ENCODE results near the gene TIPARP. TPM values are rescaled to one million over a fixed set of nuclear protein-coding genes. Genes with fewer than 3 reads are reported as not detected.

The TIPARP gene
- total and polyA plus RNA-seq, 2 of the 8 experiments (the other 6 are each of a cell fraction or from before 2014, with no cell fraction given): 1.6 to 5.8 TPM

DNA sequence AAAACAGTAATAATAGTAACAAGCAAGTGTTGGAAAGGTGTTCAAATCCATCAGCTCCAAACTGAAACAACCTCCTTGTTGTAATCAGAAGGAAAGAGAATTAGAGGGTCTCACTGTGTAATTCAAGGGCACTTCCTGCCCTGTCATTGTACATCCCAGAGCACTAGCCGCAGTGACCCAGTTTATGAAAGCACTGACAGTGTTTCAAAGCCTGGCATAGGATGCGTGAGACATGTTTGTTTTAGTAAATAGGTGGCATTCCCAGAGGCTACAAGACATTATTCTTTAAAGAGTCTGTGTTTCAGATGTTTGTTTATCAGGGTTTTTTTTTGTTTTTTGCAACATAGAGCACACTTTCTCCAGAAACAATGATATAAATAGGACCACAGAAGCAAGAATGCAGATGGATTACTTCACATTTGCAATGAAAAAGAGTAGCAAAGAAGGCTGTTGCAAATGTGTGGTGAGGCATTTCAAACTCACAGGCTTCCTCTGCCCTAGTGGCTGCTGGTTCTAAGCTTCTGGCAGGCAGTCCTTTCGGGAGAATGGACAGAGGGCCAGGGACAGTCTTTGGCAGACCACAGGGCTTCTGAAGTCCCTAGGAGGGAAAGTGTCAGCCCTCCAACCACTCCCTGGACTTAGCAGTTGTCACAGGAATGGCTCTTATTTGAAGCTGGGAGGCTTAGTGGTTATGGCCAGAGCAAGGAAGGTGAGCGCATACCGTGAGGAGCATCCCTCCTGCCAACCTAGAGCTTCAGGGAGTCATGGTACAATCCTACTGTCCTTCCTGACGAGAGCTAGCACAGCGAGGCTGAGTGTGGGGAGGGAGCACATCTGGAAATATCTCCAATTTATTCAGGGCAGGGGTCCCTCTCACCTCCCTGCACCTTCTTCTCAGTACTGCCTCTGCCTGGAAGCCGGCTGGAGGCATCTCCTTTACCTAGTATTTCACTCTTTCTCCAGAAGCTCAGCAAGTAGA, 31.4 kb upstream of the TIPARP start (continued):
- TF ChIP-seq EZH2 (IDR thresholded peaks at IDR 0.05; ENCODE audit: low read depth, low read length, severe bottlenecking) (no peak), YY1 (IDR thresholded peaks at IDR 0.05; ENCODE audit: low read depth, low read length) (no peak), SIX5 (IDR thresholded peaks at IDR 0.05; ENCODE audit: low read depth, low read length) (no peak), SP4 (IDR thresholded peaks at IDR 0.05; ENCODE audit: low read length) (no peak), SP2 (IDR thresholded peaks at IDR 0.05; ENCODE audit: low read length) (no peak), TBP (IDR thresholded peaks at IDR 0.05; ENCODE audit: low read depth, low read length) (no peak)
- TF ChIP-seq, protein P1, sequence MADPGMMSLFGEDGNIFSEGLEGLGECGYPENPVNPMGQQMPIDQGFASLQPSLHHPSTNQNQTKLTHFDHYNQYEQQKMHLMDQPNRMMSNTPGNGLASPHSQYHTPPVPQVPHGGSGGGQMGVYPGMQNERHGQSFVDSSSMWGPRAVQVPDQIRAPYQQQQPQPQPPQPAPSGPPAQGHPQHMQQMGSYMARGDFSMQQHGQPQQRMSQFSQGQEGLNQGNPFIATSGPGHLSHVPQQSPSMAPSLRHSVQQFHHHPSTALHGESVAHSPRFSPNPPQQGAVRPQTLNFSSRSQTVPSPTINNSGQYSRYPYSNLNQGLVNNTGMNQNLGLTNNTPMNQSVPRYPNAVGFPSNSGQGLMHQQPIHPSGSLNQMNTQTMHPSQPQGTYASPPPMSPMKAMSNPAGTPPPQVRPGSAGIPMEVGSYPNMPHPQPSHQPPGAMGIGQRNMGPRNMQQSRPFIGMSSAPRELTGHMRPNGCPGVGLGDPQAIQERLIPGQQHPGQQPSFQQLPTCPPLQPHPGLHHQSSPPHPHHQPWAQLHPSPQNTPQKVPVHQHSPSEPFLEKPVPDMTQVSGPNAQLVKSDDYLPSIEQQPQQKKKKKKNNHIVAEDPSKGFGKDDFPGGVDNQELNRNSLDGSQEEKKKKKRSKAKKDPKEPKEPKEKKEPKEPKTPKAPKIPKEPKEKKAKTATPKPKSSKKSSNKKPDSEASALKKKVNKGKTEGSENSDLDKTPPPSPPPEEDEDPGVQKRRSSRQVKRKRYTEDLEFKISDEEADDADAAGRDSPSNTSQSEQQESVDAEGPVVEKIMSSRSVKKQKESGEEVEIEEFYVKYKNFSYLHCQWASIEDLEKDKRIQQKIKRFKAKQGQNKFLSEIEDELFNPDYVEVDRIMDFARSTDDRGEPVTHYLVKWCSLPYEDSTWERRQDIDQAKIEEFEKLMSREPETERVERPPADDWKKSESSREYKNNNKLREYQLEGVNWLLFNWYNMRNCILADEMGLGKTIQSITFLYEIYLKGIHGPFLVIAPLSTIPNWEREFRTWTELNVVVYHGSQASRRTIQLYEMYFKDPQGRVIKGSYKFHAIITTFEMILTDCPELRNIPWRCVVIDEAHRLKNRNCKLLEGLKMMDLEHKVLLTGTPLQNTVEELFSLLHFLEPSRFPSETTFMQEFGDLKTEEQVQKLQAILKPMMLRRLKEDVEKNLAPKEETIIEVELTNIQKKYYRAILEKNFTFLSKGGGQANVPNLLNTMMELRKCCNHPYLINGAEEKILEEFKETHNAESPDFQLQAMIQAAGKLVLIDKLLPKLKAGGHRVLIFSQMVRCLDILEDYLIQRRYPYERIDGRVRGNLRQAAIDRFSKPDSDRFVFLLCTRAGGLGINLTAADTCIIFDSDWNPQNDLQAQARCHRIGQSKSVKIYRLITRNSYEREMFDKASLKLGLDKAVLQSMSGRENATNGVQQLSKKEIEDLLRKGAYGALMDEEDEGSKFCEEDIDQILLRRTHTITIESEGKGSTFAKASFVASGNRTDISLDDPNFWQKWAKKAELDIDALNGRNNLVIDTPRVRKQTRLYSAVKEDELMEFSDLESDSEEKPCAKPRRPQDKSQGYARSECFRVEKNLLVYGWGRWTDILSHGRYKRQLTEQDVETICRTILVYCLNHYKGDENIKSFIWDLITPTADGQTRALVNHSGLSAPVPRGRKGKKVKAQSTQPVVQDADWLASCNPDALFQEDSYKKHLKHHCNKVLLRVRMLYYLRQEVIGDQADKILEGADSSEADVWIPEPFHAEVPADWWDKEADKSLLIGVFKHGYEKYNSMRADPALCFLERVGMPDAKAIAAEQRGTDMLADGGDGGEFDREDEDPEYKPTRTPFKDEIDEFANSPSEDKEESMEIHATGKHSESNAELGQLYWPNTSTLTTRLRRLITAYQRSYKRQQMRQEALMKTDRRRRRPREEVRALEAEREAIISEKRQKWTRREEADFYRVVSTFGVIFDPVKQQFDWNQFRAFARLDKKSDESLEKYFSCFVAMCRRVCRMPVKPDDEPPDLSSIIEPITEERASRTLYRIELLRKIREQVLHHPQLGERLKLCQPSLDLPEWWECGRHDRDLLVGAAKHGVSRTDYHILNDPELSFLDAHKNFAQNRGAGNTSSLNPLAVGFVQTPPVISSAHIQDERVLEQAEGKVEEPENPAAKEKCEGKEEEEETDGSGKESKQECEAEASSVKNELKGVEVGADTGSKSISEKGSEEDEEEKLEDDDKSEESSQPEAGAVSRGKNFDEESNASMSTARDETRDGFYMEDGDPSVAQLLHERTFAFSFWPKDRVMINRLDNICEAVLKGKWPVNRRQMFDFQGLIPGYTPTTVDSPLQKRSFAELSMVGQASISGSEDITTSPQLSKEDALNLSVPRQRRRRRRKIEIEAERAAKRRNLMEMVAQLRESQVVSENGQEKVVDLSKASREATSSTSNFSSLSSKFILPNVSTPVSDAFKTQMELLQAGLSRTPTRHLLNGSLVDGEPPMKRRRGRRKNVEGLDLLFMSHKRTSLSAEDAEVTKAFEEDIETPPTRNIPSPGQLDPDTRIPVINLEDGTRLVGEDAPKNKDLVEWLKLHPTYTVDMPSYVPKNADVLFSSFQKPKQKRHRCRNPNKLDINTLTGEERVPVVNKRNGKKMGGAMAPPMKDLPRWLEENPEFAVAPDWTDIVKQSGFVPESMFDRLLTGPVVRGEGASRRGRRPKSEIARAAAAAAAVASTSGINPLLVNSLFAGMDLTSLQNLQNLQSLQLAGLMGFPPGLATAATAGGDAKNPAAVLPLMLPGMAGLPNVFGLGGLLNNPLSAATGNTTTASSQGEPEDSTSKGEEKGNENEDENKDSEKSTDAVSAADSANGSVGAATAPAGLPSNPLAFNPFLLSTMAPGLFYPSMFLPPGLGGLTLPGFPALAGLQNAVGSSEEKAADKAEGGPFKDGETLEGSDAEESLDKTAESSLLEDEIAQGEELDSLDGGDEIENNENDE (IDR thresholded peaks at IDR 0.05; ENCODE audit: insufficient replicate concordance, low read length): no peak
